ENCODE measurements around the gene CUL4A. TPM values are rescaled to one million over a fixed set of nuclear protein-coding genes. Genes with fewer than 3 reads are reported as not detected.

CUL4A gene
- total RNA-seq, 6 experiments from 2014 or later = 90.5 to 104 (median 97.0) TPM

DNA sequence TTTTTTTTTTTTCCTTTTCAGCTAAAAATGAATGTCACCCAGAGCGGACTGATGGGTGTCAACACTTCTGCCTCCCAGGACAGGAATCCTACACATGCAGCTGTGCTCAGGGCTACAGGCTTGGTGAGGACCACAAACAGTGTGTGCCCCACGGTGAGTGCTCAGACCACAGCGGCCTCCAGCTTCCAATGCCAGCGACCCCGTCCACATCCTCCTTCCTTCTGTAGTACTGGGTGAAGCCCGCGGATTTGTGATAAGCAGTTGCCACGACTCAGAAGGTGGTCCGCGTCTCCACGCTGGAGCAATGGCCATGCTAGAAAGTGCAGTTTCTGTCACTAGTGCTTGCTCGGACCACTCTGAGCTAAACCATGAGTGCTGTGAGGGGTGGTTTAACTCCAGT is 44.9 kb upstream of the CUL4A start:
- TF ChIP-seq CTCF (IDR thresholded peaks at IDR 0.05) = no peak
- peaks cover 46% of the 10 kb centered on the region for H3K36me3 Mint-ChIP-seq (ENCODE audit: low read depth)
- no peak overlapping the region for H3K27ac Mint-ChIP-seq
- no peaks in the 10 kb centered on the region for H3K9me3 Mint-ChIP-seq
- no peak for DNase-seq
- peaks cover 17% of the 10 kb centered on the region for H3K4me1 Mint-ChIP-seq (ENCODE audit: low read depth)
- peaks cover 8% of the 10 kb centered on the region for H3K27me3 Mint-ChIP-seq (ENCODE audit: insufficient read depth)
- H3K4me3 Mint-ChIP-seq = no peak overlapping the region

DNA sequence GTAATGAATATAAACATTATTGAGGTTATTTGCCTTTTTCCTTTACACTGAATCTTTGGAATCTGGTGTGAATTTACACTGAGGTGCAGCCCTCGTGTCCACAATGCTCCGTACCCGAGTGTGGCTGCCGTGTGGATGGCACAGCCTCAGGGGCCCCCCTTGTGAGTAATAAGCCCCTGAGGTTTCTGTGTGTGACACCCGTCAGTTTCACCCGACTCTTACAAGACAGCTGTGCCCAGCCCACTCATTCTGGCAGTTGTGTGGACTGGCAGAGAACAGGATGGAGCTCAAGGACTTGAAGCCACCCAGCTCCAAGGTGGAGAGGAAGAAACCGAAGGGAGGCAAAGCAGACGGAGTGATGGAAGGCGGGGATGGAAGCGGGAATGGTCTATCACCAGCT is 43.1 kb upstream of the CUL4A start:
- no peak for TF ChIP-seq CTCF (IDR thresholded peaks at IDR 0.05)
- Mint-ChIP-seq H3K27me3 (ENCODE audit: insufficient read depth) (peaks cover 8% of the 10 kb centered on the region), H3K4me3 (no peak overlapping the region), H3K9me3 (no peaks in the 10 kb centered on the region), H3K4me1 (ENCODE audit: low read depth) (peaks cover 17% of the 10 kb centered on the region), H3K36me3 (ENCODE audit: low read depth) (peaks cover 57% of the 10 kb centered on the region), H3K27ac (no peak overlapping the region)
- DNase-seq = no peak

DNA sequence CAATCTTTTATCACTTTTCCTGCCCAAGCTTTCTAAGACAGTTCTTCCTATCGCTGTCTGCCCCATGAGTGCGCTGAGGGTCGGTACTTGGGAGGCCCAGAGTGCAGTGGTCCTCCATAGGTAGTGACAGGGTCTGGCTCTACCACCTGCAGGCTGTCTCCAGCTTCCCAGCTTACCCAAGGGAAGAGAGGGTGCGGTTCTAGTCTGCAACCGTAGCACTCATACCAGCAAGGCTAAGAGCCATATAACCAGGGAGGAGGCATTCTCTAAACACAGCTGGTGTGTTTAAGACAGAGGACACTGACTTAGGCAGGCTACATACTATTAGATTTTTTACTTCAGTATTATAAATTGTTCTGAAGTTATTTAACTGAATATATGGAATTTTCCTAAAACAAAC is 42.7 kb upstream of the CUL4A start:
- H3K36me3 Mint-ChIP-seq (ENCODE audit: low read depth) = peaks cover 61% of the 10 kb centered on the region
- H3K27me3 Mint-ChIP-seq (ENCODE audit: insufficient read depth) = peaks cover 8% of the 10 kb centered on the region
- H3K4me1 Mint-ChIP-seq (ENCODE audit: low read depth) = peaks cover 17% of the 10 kb centered on the region
- no peak for TF ChIP-seq CTCF (IDR thresholded peaks at IDR 0.05)
- DNase-seq = no peak
- no peak overlapping the region for H3K4me3 Mint-ChIP-seq
- no peaks in the 10 kb centered on the region for H3K9me3 Mint-ChIP-seq
- H3K27ac Mint-ChIP-seq = no peak overlapping the region

GRCh38 chr13:113167155-113167554 is 42.3 kb upstream of the CUL4A start:
- H3K36me3 Mint-ChIP-seq (ENCODE audit: low read depth) = peaks cover 63% of the 10 kb centered on the region
- peaks cover 17% of the 10 kb centered on the region for H3K4me1 Mint-ChIP-seq (ENCODE audit: low read depth)
- peaks cover 8% of the 10 kb centered on the region for H3K27me3 Mint-ChIP-seq (ENCODE audit: insufficient read depth)
- no peak for TF ChIP-seq CTCF (IDR thresholded peaks at IDR 0.05)
- H3K4me3 Mint-ChIP-seq = no peak overlapping the region
- no peaks in the 10 kb centered on the region for H3K9me3 Mint-ChIP-seq
- H3K27ac Mint-ChIP-seq = no peak overlapping the region
- DNase-seq = no peak

DNA sequence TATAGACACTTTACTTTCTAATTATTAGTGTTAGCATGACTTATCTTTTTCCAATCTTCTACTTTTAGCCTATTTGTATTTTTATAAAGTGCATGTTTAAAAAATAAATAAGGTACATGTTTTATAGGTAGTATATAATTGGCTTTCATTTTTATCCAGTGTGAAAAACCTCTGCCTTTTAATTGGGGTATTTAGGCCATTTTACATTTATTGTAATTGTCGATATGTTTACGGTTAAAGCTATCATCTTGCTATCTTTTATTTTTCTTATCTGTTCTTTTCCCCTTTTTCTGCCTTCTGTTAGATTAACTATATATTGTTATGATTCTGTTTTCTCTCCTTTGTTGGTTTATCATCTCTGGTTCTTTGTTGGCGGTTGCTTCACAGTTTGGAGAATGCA is 41.8 kb upstream of the CUL4A start:
- Mint-ChIP-seq H3K27ac (no peak overlapping the region), H3K27me3 (ENCODE audit: insufficient read depth) (peaks cover 8% of the 10 kb centered on the region), H3K4me1 (ENCODE audit: low read depth) (peaks cover 17% of the 10 kb centered on the region), H3K9me3 (no peaks in the 10 kb centered on the region), H3K4me3 (no peak overlapping the region), H3K36me3 (ENCODE audit: low read depth) (peaks cover 66% of the 10 kb centered on the region)
- TF ChIP-seq CTCF (IDR thresholded peaks at IDR 0.05) = no peak
- no peak for DNase-seq

GRCh38 chr13:113168211-113168610 is 41.2 kb upstream of the CUL4A start:
- DNase-seq = no peak
- Mint-ChIP-seq H3K36me3 (ENCODE audit: low read depth) (peaks cover 71% of the 10 kb centered on the region), H3K4me3 (no peak overlapping the region), H3K27ac (no peak overlapping the region), H3K4me1 (ENCODE audit: low read depth) (peaks cover 21% of the 10 kb centered on the region), H3K9me3 (no peaks in the 10 kb centered on the region), H3K27me3 (ENCODE audit: insufficient read depth) (peaks cover 8% of the 10 kb centered on the region)
- no peak for TF ChIP-seq CTCF (IDR thresholded peaks at IDR 0.05)

Data from HFFc6 (cell line).